ENCODE data around the gene APOB. TPM values are rescaled to one million over a fixed set of nuclear protein-coding genes. Genes with fewer than 3 reads are reported as not detected.

Gene APOB
- total and polyA plus RNA-seq, 2 of the 13 experiments (the other 11 are each of a cell fraction or from before 2014, with no cell fraction given) = 1,569 to 2,515 TPM

- TF ChIP-seq HDAC6 (IDR thresholded peaks at IDR 0.05; ENCODE audit: low read depth, low read length) (no peak; the same call in 1 of the 2 replicates), ZNF33A (CRISPR knock-in tag; IDR thresholded peaks at IDR 0.05; ENCODE audit: borderline replicate concordance) (peak; percentile 77; the same call in 1 of the 2 replicates), TAF1 (CRISPR knock-in tag; IDR thresholded peaks at IDR 0.05) (no peak), ZNF780A (CRISPR knock-in tag; IDR thresholded peaks at IDR 0.05) (0 out of 2 replicates have a peak, but pooled peaks have one; percentile 1), TAF15 (IDR thresholded peaks at IDR 0.05; ENCODE audit: low read depth, low read length, poor library complexity, severe bottlenecking) (no peak), NCOA1 (CRISPR knock-in tag; IDR thresholded peaks at IDR 0.05) (no peak), AKAP8 (CRISPR knock-in tag; IDR thresholded peaks at IDR 0.05) (no peak; the same call in 1 of the 2 replicates), SRSF9 (IDR thresholded peaks at IDR 0.05; ENCODE audit: borderline replicate concordance, insufficient read depth, low read depth, low read length, poor library complexity, severe bottlenecking) (no peak), ZNF331 (CRISPR knock-in tag; IDR thresholded peaks at IDR 0.05) (no peak; the same call in 1 of the 2 replicates), ZNF800 (CRISPR knock-in tag; IDR thresholded peaks at IDR 0.05) (no peak), ZNF564 (CRISPR knock-in tag; IDR thresholded peaks at IDR 0.05) (no peak; the same call in 1 of the 2 replicates), ZNF484 (CRISPR knock-in tag; IDR thresholded peaks at IDR 0.05; ENCODE audit: borderline replicate concordance, low read depth) (0 out of 2 replicates have a peak, but pooled peaks have one; percentile 25), HMGXB3 (CRISPR knock-in tag; IDR thresholded peaks at IDR 0.05; ENCODE audit: borderline replicate concordance) (0 out of 2 replicates have a peak, but pooled peaks have one; percentile 25), FOXC1 (CRISPR knock-in tag; IDR thresholded peaks at IDR 0.05; ENCODE audit: borderline replicate concordance) (no peak; the same call in 1 of the 2 replicates), ETS1 (CRISPR knock-in tag; IDR thresholded peaks at IDR 0.05) (no peak)
Measured at GRCh38 chr2:21007129-21008013, 36.5 kb downstream of the APOB start (continued).

All from HepG2 (cell line).